MM.1S (cell line): ENCODE results near the gene RIPOR3.

Experiments used
- DNase-seq: peaks from one replicate; pipeline ENCODE4 v3.0.0-alpha.2; 2015
- H2AFZ ChIP-seq: fragments of 300-600 bp; sonication (generic); 2 replicates; pipeline ENCODE4 v1.6.0; 2016; ENCODE audit warnings: antibody characterized with exemption, low read length
- H3F3A ChIP-seq: fragments of 300-600 bp; sonication (generic); 2 replicates; pipeline ENCODE4 v1.6.1; 2016; ENCODE audit warnings: mild to moderate bottlenecking, antibody characterized with exemption, low read length, moderate library complexity, mixed read lengths; ENCODE audit not compliant: insufficient read depth
- H3K27ac ChIP-seq: fragments of 300-600 bp; sonication (generic); 2 replicates; pipeline ENCODE4 v1.5.1; 2016; ENCODE audit warnings: mild to moderate bottlenecking, low read length
- H3K27me3 ChIP-seq: fragments of 300-600 bp; sonication (generic); replicated peaks from 2 replicates; pipeline ENCODE4 v1.6.0; 2016; ENCODE audit warnings: low read length; ENCODE audit not compliant: insufficient read depth
- H3K36me3 ChIP-seq: fragments of 300-600 bp; sonication (generic); replicated peaks from 2 replicates; pipeline ENCODE4 v1.6.1; 2016; ENCODE audit warnings: mild to moderate bottlenecking, low read length, mixed read lengths; ENCODE audit not compliant: insufficient read depth
- H3K4me1 ChIP-seq: fragments of 300-600 bp; sonication (generic); 2 replicates; pipeline ENCODE4 v1.6.1; 2016; ENCODE audit warnings: low read length, mixed read lengths
- H3K4me2 ChIP-seq: fragments of 300-600 bp; sonication (generic); 2 replicates; pipeline ENCODE4 v1.6.0; 2016; ENCODE audit warnings: low read depth, low read length
- H3K4me3 ChIP-seq: fragments of 300-600 bp; sonication (generic); 2 replicates; pipeline ENCODE4 v1.5.1; 2016; ENCODE audit warnings: low read length, mixed read lengths
- H3K79me2 ChIP-seq: fragments of 300-600 bp; sonication (generic); 2 replicates; pipeline ENCODE4 v1.6.1; 2016; ENCODE audit warnings: mixed run types, low read length, mixed read lengths
- H3K9ac ChIP-seq: fragments of 300-600 bp; sonication (generic); 2 replicates; pipeline ENCODE4 v1.6.1; 2016; ENCODE audit warnings: low read length, mixed read lengths
- H3K9me2 ChIP-seq: fragments of 300-600 bp; sonication (generic); replicated peaks from 2 replicates; pipeline ENCODE4 v1.6.1; 2016; ENCODE audit warnings: mild to moderate bottlenecking, low read length, mixed read lengths; ENCODE audit not compliant: insufficient read depth
- H3K9me3 ChIP-seq: fragments of 300-600 bp; sonication (generic); replicated peaks from 2 replicates; pipeline ENCODE4 v1.6.1; 2016; ENCODE audit warnings: mild to moderate bottlenecking, low read length, mixed read lengths; ENCODE audit not compliant: insufficient read depth
- H4K20me1 ChIP-seq: fragments of 300-600 bp; sonication (generic); 2 replicates; pipeline ENCODE4 v1.6.1; 2016; ENCODE audit warnings: mild to moderate bottlenecking, low read length, moderate library complexity, mixed read lengths; ENCODE audit not compliant: insufficient read depth
- CTCF ChIP-seq: fragments of 300-600 bp; sonication (generic); IDR thresholded peaks from 2 replicates; pipeline ENCODE4 v1.5.1; 2016; ENCODE audit warnings: antibody characterized with exemption, low read length, mixed read lengths
- EZH2 ChIP-seq: fragments of 300-600 bp; sonication (generic); optimal IDR thresholded peaks from 2 replicates; pipeline ENCODE3; 2017; ENCODE audit warnings: low read depth, mild to moderate bottlenecking, antibody characterized with exemption, low read length, mixed read lengths
- EZH2phosphoT487 ChIP-seq: fragments of 300-600 bp; sonication (generic); IDR thresholded peaks from 2 replicates; pipeline ENCODE4 v1.6.1; 2018; ENCODE audit warnings: antibody characterized with exemption, low read length

The RIPOR3 gene

GRCh38 chr20:50609438-50609989, 81.8 kb downstream of the RIPOR3 start:
- H3K9ac ChIP-seq, result no peak overlapping the region
- no peak for DNase-seq
- H3F3A ChIP-seq, result no peaks in the 10 kb centered on the region
- no peak overlapping the region for H3K4me2 ChIP-seq
- H3K9me3 ChIP-seq, result no peaks in the 10 kb centered on the region
- no peaks in the 10 kb centered on the region for H3K27me3 ChIP-seq
- H3K27ac ChIP-seq, result no peak overlapping the region
- H2AFZ ChIP-seq, result no peak overlapping the region
- H3K36me3 ChIP-seq, result no peaks in the 10 kb centered on the region
- TF ChIP-seq CTCF (no peak), EZH2 (no peak), EZH2phosphoT487 (no peak)
- no peak overlapping the region for H3K4me3 ChIP-seq
- H3K79me2 ChIP-seq, result no peaks in the 10 kb centered on the region
- no peaks in the 10 kb centered on the region for H3K9me2 ChIP-seq
- no peaks in the 10 kb centered on the region for H4K20me1 ChIP-seq
- no peaks in the 10 kb centered on the region for H3K4me1 ChIP-seq

- no peak overlapping the region for H3K4me3 ChIP-seq
- H3K27ac ChIP-seq, result no peak overlapping the region
- no peaks in the 10 kb centered on the region for H3K79me2 ChIP-seq
- H3K36me3 ChIP-seq, result no peaks in the 10 kb centered on the region
- TF ChIP-seq EZH2phosphoT487, result no peak
- TF ChIP-seq EZH2, result no peak
- TF ChIP-seq CTCF, result no peak
- DNase-seq, result no peak
- no peaks in the 10 kb centered on the region for H3K9me3 ChIP-seq
- H3F3A ChIP-seq, result no peaks in the 10 kb centered on the region
- H3K9ac ChIP-seq, result no peak overlapping the region
- H3K4me1 ChIP-seq, result no peaks in the 10 kb centered on the region
- no peaks in the 10 kb centered on the region for H4K20me1 ChIP-seq
- H2AFZ ChIP-seq, result no peak overlapping the region
- H3K4me2 ChIP-seq, result no peak overlapping the region
- no peaks in the 10 kb centered on the region for H3K27me3 ChIP-seq
- no peaks in the 10 kb centered on the region for H3K9me2 ChIP-seq
Observed at GRCh38 chr20:50608750-50609104, 82.6 kb downstream of the RIPOR3 start.

GRCh38 chr20:50607850-50608749, 83.2 kb downstream of the RIPOR3 start:
- H4K20me1 ChIP-seq, result no peaks in the 10 kb centered on the region
- DNase-seq, result no peak

More at GRCh38 chr20:50607850-50608749, 83.2 kb downstream of the RIPOR3 start:
- Histone ChIP-seq H3K4me3 (no peak overlapping the region), H3K36me3 (no peaks in the 10 kb centered on the region), H3K9me2 (no peaks in the 10 kb centered on the region), H3K9ac (no peak overlapping the region), H3K4me2 (no peak overlapping the region), H3K9me3 (no peaks in the 10 kb centered on the region), H3K79me2 (no peaks in the 10 kb centered on the region), H3K4me1 (no peaks in the 10 kb centered on the region), H2AFZ (no peak overlapping the region), H3K27me3 (no peaks in the 10 kb centered on the region), H3F3A (no peaks in the 10 kb centered on the region), H3K27ac (no peak overlapping the region)
- no peak for TF ChIP-seq EZH2phosphoT487
- TF ChIP-seq CTCF, result no peak
- TF ChIP-seq EZH2, result no peak
